K562 (cell line): ENCODE measurements around the gene RBM19. TPM values are rescaled to one million over a fixed set of nuclear protein-coding genes. Genes with fewer than 3 reads are reported as not detected.

Experiments used
- ATAC-seq: fragments of 200-7000 bp; cut with Tn5 transposase; 3 replicates; pipeline ENCODE4 v1.9.1; 2020; ENCODE audit warnings: moderate library complexity
- BruUV-seq: library from RNA; stranded (reverse); fragments of 400-500 nt; replicated peaks from 2 replicates; lab custom pipeline; 2021; lab: Mats Ljungman, UMichigan
- CTCF ChIA-PET: fragments of 300-600 bp; formaldehyde crosslinking; extraction: SDS; loops from one replicate; lab custom pipeline; 2021; ENCODE audit warnings: low intra/inter-chr PET ratio; lab: Yijun Ruan, JAX
- POLR2A ChIA-PET: fragments of 300-600, 350-650 bp; sonication (Branson Sonifier 250); formaldehyde crosslinking; extraction: SDS; loops from one replicate; lab custom pipeline; 2021; ENCODE audit warnings: antibody characterized with exemption, inconsistent platforms; lab: Yijun Ruan, JAX
- DNase-seq, 4 experiments: peaks; one replicate each; pipeline versions ENCODE4 v3.0.0 to v3.0.0-alpha.2; 2011 to 2018; ENCODE audit warnings: low spot score in 3 of 4, mixed read lengths in 3 of 4; ENCODE audit errors: extremely low read depth in 1 of 4
- FAIRE-seq: peaks from 2 replicates; lab custom pipeline; 2011; peaks lifted over from hg19 to GRCh38; lab: Jason Lieb, UNC
- H2AFZ ChIP-seq: 2 replicates; pipeline ENCODE4 v1.6.0; 2011; ENCODE audit warnings: low read depth, low read length, control low read depth, inconsistent platforms
- H3K27ac ChIP-seq: fragments of 200-600 bp; 3 replicates; pipeline ENCODE4 v1.8.0; 2011; ENCODE audit warnings: low read depth, mild to moderate bottlenecking, control low read depth, inconsistent platforms, low read length, moderate library complexity, mixed read lengths; ENCODE audit errors: extremely low read depth
- H3K27me3 ChIP-seq, 2 experiments: fragments of 300-600 bp in 1 of 2; 2 replicates in 1 of 2; 3 replicates in 1 of 2; pipeline versions ENCODE4 v1.6.0 to v1.8.0; 2011; ENCODE audit warnings: inconsistent platforms in 2 of 2, low read length in 2 of 2, mild to moderate bottlenecking in 1 of 2, mixed read lengths in 1 of 2, moderate library complexity in 1 of 2; ENCODE audit not compliant: control insufficient read depth in 2 of 2, insufficient read depth in 2 of 2
- H3K36me3 ChIP-seq: fragments of 300-600 bp; 3 replicates; pipeline ENCODE4 v1.8.0; 2011; ENCODE audit warnings: mild to moderate bottlenecking, low read length, inconsistent platforms; ENCODE audit not compliant: control insufficient read depth, insufficient read depth
- H3K4me1 ChIP-seq, 2 experiments: fragments of 200-600 bp in 1 of 2; replicated peaks in 1 of 2; 2 replicates in 1 of 2; 3 replicates in 1 of 2; pipeline versions ENCODE4 v1.5.1 to v1.8.0; 2011; ENCODE audit warnings: inconsistent platforms in 2 of 2, low read length in 2 of 2, mild to moderate bottlenecking in 1 of 2, mixed read lengths in 1 of 2, moderate library complexity in 1 of 2; ENCODE audit not compliant: control insufficient read depth in 2 of 2, insufficient read depth in 2 of 2
- H3K4me2 ChIP-seq: 2 replicates; pipeline ENCODE4 v1.6.1; 2011; ENCODE audit warnings: low read length, control low read depth, inconsistent platforms, mixed read lengths; ENCODE audit not compliant: insufficient read depth
- H3K4me3 ChIP-seq: fragments of 200-600 bp; sonication (generic), shearing (Covaris generic); 2 replicates; pipeline ENCODE4 v1.5.1; 2016; ENCODE audit warnings: control low read depth, inconsistent platforms
- H3K79me2 ChIP-seq: fragments of 200-600 bp; 3 replicates; pipeline ENCODE4 v1.8.0; 2011; ENCODE audit warnings: low read length, inconsistent platforms; ENCODE audit not compliant: control insufficient read depth, insufficient read depth
- H3K9ac ChIP-seq, 2 experiments: 2 replicates each; pipeline versions ENCODE4 v1.6.0 to v1.6.1; 2011; ENCODE audit warnings: low read depth in 2 of 2, low read length in 2 of 2, control low read depth in 1 of 2, inconsistent platforms in 1 of 2, mild to moderate bottlenecking in 1 of 2, mixed read lengths in 1 of 2; ENCODE audit not compliant: insufficient read depth in 1 of 2
- H3K9me1 ChIP-seq: one replicate; pipeline ENCODE4 v1.6.0; 2011; ENCODE audit warnings: inconsistent platforms, mild to moderate bottlenecking, low read length, moderate library complexity; ENCODE audit not compliant: control insufficient read depth, insufficient read depth
- H3K9me3 ChIP-seq: replicated peaks from 2 replicates; pipeline ENCODE4 v1.5.1; 2011; ENCODE audit warnings: low read depth, low read length, inconsistent platforms; ENCODE audit not compliant: control insufficient read depth, insufficient read depth
- H4K20me1 ChIP-seq: replicated peaks from 2 replicates; pipeline ENCODE4 v1.6.1; 2011; ENCODE audit warnings: low read length, inconsistent platforms, mixed read lengths; ENCODE audit not compliant: control insufficient read depth, insufficient read depth
- FOSL1 ChIP-seq: fragments of 200-800 bp; sonication (Bioruptor generic); conservative IDR thresholded peaks from 2 replicates; pipeline ENCODE4 v1.6.1; 2016; ENCODE audit warnings: missing genetic modification characterization, missing compliant biosample characterization
- JUND ChIP-seq, 2 experiments: IDR thresholded peaks; 2 replicates in 1 of 2; 3 replicates in 1 of 2; pipeline ENCODE4 v1.6.1; 2011; ENCODE audit warnings: borderline replicate concordance in 2 of 2, low read depth in 2 of 2, low read length in 2 of 2, improper control_type of control experiment in 1 of 2, missing biosample characterization in 1 of 2, missing genetic modification characterization in 1 of 2, missing genetic modification reagents in 1 of 2
- MAFG ChIP-seq: fragments of 450-650 bp; conservative IDR thresholded peaks from 2 replicates; pipeline ENCODE4 v1.6.1; 2016; ENCODE audit warnings: missing genetic modification characterization, missing compliant biosample characterization
- RCOR1 ChIP-seq, 2 experiments: IDR thresholded peaks; 2 replicates each; pipeline ENCODE4 v1.6.1; 2012; ENCODE audit warnings: low read depth in 2 of 2, low read length in 2 of 2, borderline replicate concordance in 1 of 2, improper control_type of control experiment in 1 of 2
- SPI1 ChIP-seq: IDR thresholded peaks from 2 replicates; pipeline ENCODE4 v1.6.1; 2011; ENCODE audit warnings: low read depth, low read length, control low read depth, borderline replicate concordance
- WGBS: fragments of 100-300 bp; shearing (Covaris generic); methylation state at CpG from one replicate; pipeline ENCODE4 v1.1.6; 2016; ENCODE audit warnings: low coverage, mixed read lengths; ENCODE audit not compliant: insufficient coverage; ENCODE audit errors: missing lambda C conversion rate; 5-methylcytosine and 5-hydroxymethylcytosine counted together
- in situ Hi-C: fragments of 300-500 bp; cut with MboI; formaldehyde crosslinking; loops from 4 replicates; pipeline ENCODE4 v1.15.0; 2018; ENCODE audit warnings: inconsistent platforms, mixed read lengths
- intact Hi-C: fragments of 100-400 bp; cut with micrococcal nuclease; formaldehyde crosslinking; loops from 2 replicates; pipeline ENCODE4 v1.14.2; 2022
- polyA plus RNA-seq, 8 experiments: library from polyadenylated mRNA; depleted of rRNA in 4 of 8; stranded (reverse) in 5 of 8; unstranded in 3 of 8; fragments of >200 nt; fragmentation: Nextera tagmentation in 2 of 8; fragmentation: Illumina TruSeq in 1 of 8; extraction: Ambion mirVana in 2 of 8; extraction: Trizol in 1 of 8; gene quantifications; 2 replicates each; pipeline versions ENCODE4 v1.2.1 to v1.2.3, GENCODE V29; 2011 to 2014; ENCODE audit warnings: inconsistent platforms in 1 of 8, missing spikeins in 1 of 8
- total RNA-seq, 7 experiments: library from RNA; depleted of rRNA in 6 of 7; stranded (reverse); fragments of >200 nt in 6 of 7; fragmentation: Illumina TruSeq in 2 of 7; extraction: Trizol in 2 of 7; gene quantifications; 2 replicates each; pipeline versions ENCODE4 v1.2.1 to v1.2.3, GENCODE V29; 2011 to 2021; ENCODE audit warnings: low replicate concordance in 1 of 7
- TF ChIP-seq, protein P1 (sequence below): fragments of 450-650 bp; conservative IDR thresholded peaks from 2 replicates; pipeline ENCODE4 v1.6.1; 2016; ENCODE audit warnings: missing genetic modification characterization, low read depth, mild to moderate bottlenecking, control low read depth, missing compliant biosample characterization
- TF ChIP-seq, protein P2 (sequence below): fragments of 250-450 bp; sonication (Bioruptor Pico); IDR thresholded peaks from 2 replicates; pipeline ENCODE4 v1.9.0; 2021; ENCODE audit warnings: mild to moderate bottlenecking
- TF ChIP-seq, protein P3 (sequence below): fragments of 200-800 bp; sonication (Bioruptor generic); IDR thresholded peaks from 2 replicates; pipeline ENCODE4 v1.6.1; 2017; ENCODE audit warnings: missing genetic modification characterization, missing compliant biosample characterization
- TF ChIP-seq, protein P4 (sequence below), 3 experiments: fragments of 200-800 bp in 1 of 3; fragments of 250-450 bp in 1 of 3; fragments of 450-650 bp in 1 of 3; sonication (Bioruptor Pico) in 1 of 3; sonication (Bioruptor generic) in 1 of 3; formaldehyde crosslinking in 1 of 3; IDR thresholded peaks; 2 replicates each; pipeline versions ENCODE4 v1.6.1 to v1.8.0; 2016 to 2022; ENCODE audit warnings: mild to moderate bottlenecking in 2 of 3, missing genetic modification characterization in 2 of 3, missing compliant biosample characterization in 1 of 3, moderate library complexity in 1 of 3

RBM19 gene
- total and polyA plus RNA-seq, 9 of the 15 experiments (the other 6 are each of a cell fraction or from before 2014, with no cell fraction given) = 16.0 to 58.4 (median 37.9) TPM

DNA sequence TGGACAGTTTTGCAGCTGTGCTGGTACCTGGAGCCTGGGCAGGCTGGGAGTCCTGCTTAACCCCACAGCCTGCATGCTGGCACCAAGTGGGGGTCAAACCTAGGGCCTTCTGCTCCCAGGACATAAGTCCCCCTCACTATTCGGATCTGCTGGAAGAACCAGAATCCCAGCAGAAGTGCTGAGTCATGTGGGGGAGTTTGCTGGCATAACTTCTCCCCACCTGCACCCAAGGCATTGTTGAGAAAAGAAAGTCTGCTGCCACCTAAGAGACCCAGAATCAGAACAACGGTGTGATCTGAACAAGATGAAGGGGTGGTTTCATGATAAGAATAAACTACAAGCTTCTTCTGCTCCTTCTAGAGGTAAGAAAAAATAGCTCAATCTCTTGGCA, 102.7 kb downstream of the RBM19 start (continued):
- TF ChIP-seq, protein P1, sequence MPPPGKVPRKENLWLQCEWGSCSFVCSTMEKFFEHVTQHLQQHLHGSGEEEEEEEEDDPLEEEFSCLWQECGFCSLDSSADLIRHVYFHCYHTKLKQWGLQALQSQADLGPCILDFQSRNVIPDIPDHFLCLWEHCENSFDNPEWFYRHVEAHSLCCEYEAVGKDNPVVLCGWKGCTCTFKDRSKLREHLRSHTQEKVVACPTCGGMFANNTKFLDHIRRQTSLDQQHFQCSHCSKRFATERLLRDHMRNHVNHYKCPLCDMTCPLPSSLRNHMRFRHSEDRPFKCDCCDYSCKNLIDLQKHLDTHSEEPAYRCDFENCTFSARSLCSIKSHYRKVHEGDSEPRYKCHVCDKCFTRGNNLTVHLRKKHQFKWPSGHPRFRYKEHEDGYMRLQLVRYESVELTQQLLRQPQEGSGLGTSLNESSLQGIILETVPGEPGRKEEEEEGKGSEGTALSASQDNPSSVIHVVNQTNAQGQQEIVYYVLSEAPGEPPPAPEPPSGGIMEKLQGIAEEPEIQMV (tag) = no peak
- TF ChIP-seq SPI1 = no peak
- TF ChIP-seq, protein P2, sequence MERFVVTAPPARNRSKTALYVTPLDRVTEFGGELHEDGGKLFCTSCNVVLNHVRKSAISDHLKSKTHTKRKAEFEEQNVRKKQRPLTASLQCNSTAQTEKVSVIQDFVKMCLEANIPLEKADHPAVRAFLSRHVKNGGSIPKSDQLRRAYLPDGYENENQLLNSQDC = no peak

DNA sequence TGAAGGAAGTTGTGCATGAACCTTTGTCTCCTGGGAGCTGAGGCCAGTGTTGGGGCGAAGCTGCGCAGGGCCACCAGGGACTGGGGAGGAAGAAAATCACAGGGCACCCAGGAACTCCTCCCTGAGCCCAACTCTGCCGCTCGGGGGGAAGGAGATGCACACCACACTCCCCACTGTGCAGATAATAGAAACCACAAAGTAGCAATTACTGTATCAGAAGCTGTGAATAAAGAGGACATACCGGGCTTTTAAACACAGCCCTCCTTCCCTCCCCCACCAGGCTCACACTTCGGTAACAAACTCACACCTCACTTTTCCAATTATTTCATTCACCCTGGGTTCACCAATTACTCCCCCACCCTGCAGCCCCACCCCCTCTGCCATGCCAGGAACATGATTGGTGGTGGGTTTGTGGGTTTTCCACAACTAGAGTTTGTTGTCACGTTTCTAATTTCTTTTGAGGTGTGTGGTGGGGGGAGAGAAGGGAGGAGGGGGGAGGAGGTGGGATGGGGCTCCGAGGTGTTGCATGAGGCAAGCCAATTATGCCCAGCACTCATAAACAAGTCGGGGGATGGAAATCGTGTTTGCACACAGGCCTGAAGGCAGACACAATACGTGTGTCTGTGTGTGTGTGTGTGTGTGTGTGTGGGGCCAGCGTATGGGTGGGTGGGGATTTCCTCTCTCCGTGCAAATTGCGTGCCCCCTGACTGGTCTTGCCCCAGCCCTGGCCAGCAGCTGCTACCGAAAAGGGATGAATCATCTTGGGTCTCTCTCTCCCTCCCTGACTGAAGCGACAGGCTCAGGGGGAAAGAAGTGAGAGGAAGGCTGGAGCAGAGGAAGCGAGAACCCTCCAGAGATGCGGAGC, 103.3 kb downstream of the RBM19 start:
- Histone ChIP-seq H3K27ac (no peak overlapping the region), H3K9ac (peak overlapping the region in 1 of 2 experiments; percentile 65; a peak in 1 of 4 replicates), H4K20me1 (0 out of 2 replicates have a peak, but pooled peaks cover 6% of the 10 kb centered on the region), H3K27me3 (no peaks in the 10 kb centered on the region), H3K4me2 (no peak overlapping the region), H3K4me3 (no peak overlapping the region), H2AFZ (no peak overlapping the region), H3K79me2 (no peaks in the 10 kb centered on the region), H3K4me1 (peaks cover 23 to 26% of the 10 kb centered on the region in 2 experiments), H3K9me1 (no peaks in the 10 kb centered on the region), H3K36me3 (peaks cover 28% of the 10 kb centered on the region; the same call in 2 of the 3 replicates), H3K9me3 (no peaks in the 10 kb centered on the region)
- BruUV-seq = no TSS peak
- DNase-seq (peak in 2 of 4 experiments; percentile 13 to 33), ATAC-seq (peak; percentile 48), FAIRE-seq (peak; percentile 54)
- in situ Hi-C loops (no loop called here), intact Hi-C loops (loop anchor here (5.0 kb wide), 1 partner anchor 216 kb away; no protein-coding TSS in a partner anchor)
- ChIA-PET POLR2A (interaction anchor here (0.7 to 1.0 kb wide), 3 partner anchors 12 to 62 kb away, joined by 3 to 4 read pairs (median 3); no protein-coding TSS in a partner anchor), CTCF (no interaction called here)
- 36% methylated on average over 12 of the region's 18 CpGs for WGBS
- TF ChIP-seq, protein P3, sequence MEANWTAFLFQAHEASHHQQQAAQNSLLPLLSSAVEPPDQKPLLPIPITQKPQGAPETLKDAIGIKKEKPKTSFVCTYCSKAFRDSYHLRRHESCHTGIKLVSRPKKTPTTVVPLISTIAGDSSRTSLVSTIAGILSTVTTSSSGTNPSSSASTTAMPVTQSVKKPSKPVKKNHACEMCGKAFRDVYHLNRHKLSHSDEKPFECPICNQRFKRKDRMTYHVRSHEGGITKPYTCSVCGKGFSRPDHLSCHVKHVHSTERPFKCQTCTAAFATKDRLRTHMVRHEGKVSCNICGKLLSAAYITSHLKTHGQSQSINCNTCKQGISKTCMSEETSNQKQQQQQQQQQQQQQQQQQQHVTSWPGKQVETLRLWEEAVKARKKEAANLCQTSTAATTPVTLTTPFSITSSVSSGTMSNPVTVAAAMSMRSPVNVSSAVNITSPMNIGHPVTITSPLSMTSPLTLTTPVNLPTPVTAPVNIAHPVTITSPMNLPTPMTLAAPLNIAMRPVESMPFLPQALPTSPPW (CRISPR knock-in tag) = peak; percentile 64
- TF ChIP-seq FOSL1 (0 out of 2 replicates have a peak, but pooled peaks have one; percentile 32), JUND (IDR thresholded peaks at IDR 0.05; ENCODE audit: borderline replicate concordance, low read depth, low read length) (peak; percentile 34; the same call in 1 of the 2 replicates), JUND (tag; IDR thresholded peaks at IDR 0.05; ENCODE audit: borderline replicate concordance, low read depth, low read length) (no peak), MAFG (tag) (no peak), RCOR1 (IDR thresholded peaks at IDR 0.05; ENCODE audit: borderline replicate concordance in 1 of 2, low read depth in 2 of 2, low read length in 2 of 2) (peak in 1 of 2 experiments; percentile 59; a peak in 1 of 4 replicates)
- TF ChIP-seq, protein P4, sequence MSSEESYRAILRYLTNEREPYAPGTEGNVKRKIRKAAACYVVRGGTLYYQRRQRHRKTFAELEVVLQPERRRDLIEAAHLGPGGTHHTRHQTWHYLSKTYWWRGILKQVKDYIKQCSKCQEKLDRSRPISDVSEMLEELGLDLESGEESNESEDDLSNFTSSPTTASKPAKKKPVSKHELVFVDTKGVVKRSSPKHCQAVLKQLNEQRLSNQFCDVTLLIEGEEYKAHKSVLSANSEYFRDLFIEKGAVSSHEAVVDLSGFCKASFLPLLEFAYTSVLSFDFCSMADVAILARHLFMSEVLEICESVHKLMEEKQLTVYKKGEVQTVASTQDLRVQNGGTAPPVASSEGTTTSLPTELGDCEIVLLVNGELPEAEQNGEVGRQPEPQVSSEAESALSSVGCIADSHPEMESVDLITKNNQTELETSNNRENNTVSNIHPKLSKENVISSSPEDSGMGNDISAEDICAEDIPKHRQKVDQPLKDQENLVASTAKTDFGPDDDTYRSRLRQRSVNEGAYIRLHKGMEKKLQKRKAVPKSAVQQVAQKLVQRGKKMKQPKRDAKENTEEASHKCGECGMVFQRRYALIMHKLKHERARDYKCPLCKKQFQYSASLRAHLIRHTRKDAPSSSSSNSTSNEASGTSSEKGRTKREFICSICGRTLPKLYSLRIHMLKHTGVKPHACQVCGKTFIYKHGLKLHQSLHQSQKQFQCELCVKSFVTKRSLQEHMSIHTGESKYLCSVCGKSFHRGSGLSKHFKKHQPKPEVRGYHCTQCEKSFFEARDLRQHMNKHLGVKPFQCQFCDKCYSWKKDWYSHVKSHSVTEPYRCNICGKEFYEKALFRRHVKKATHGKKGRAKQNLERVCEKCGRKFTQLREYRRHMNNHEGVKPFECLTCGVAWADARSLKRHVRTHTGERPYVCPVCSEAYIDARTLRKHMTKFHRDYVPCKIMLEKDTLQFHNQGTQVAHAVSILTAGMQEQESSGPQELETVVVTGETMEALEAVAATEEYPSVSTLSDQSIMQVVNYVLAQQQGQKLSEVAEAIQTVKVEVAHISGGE (CRISPR knock-in tag; IDR thresholded peaks at IDR 0.05) = peak in 2 of 3 experiments; percentile 40 to 89; a peak in 2 of 6 replicates
